ENCODE data around the gene C1orf21.

The C1orf21 gene

GRCh38 chr1:184485751-184486723 is 99.2 kb downstream of the C1orf21 start:
- DNase-seq (ENCODE audit: extremely low spot score): no peak
- no peak for TF ChIP-seq CTCF (IDR thresholded peaks at IDR 0.05; ENCODE audit: control extremely low read depth, extremely low read depth, low read depth, missing control alignments)
- ChIA-PET POLR2A (no interaction called here), CTCF (no interaction called here)

- no peak for TF ChIP-seq CTCF (IDR thresholded peaks at IDR 0.05; ENCODE audit: control extremely low read depth, extremely low read depth, low read depth, missing control alignments)
- ChIA-PET POLR2A (no interaction called here), CTCF (no interaction called here)
- no peak for DNase-seq (ENCODE audit: extremely low spot score)
Measured at GRCh38 chr1:184486761-184487445, 100.1 kb downstream of the C1orf21 start.

GRCh38 chr1:184487531-184488193 is 100.8 kb downstream of the C1orf21 start:
- ChIA-PET POLR2A (no interaction called here), CTCF (no interaction called here)
- TF ChIP-seq CTCF (IDR thresholded peaks at IDR 0.05; ENCODE audit: control extremely low read depth, extremely low read depth, low read depth, missing control alignments): no peak
- no peak for DNase-seq (ENCODE audit: extremely low spot score)

- no peak for DNase-seq (ENCODE audit: extremely low spot score)
- ChIA-PET CTCF (no interaction called here), POLR2A (no interaction called here)
- no peak for TF ChIP-seq CTCF (IDR thresholded peaks at IDR 0.05; ENCODE audit: control extremely low read depth, extremely low read depth, low read depth, missing control alignments)
Measured at GRCh38 chr1:184489908-184490307, 103.1 kb downstream of the C1orf21 start.

GRCh38 chr1:184492536-184492935 is 105.7 kb downstream of the C1orf21 start:
- POLR2A ChIA-PET: no interaction called here
- DNase-seq (ENCODE audit: extremely low spot score): no peak
- TF ChIP-seq CTCF (IDR thresholded peaks at IDR 0.05; ENCODE audit: control extremely low read depth, extremely low read depth, low read depth, missing control alignments): no peak
- CTCF ChIA-PET: interaction anchor here (0.7 to 2.3 kb wide), 7 partner anchors 11 to 172 kb away, joined by 3 to 11 read pairs (median 3); no protein-coding TSS in a partner anchor

- TF ChIP-seq CTCF (IDR thresholded peaks at IDR 0.05; ENCODE audit: control extremely low read depth, extremely low read depth, low read depth, missing control alignments): no peak
- POLR2A ChIA-PET: no interaction called here
- no peak for DNase-seq (ENCODE audit: extremely low spot score)
- CTCF ChIA-PET: interaction anchor here (0.9 to 2.3 kb wide), 4 partner anchors 9 to 170 kb away, joined by 3 to 5 read pairs (median 4); no protein-coding TSS in a partner anchor
Measured at GRCh38 chr1:184493987-184494388, 107.2 kb downstream of the C1orf21 start.
